ENCODE data around the gene SMAGP.
"Not testable (repeated sequence)": the region's sequence is repeated elsewhere in the genome, so short reads cannot be mapped to it uniquely, and the experiment has no call there.

The SMAGP gene

GRCh38 chr12:51263341-51263740 is 6.9 kb downstream of the SMAGP start:
- no peak for DNase-seq

GRCh38 chr12:51262758-51263177 is 7.4 kb downstream of the SMAGP start:
- DNase-seq: peak; percentile 15

- DNase-seq: not testable (repeated sequence)
Observed at GRCh38 chr12:51259600-51259999, 10.6 kb downstream of the SMAGP start.

- no peak for DNase-seq
Observed at GRCh38 chr12:51254536-51254935, 15.7 kb downstream of the SMAGP start.

GRCh38 chr12:51253276-51253675 is 16.9 kb downstream of the SMAGP start:
- DNase-seq: no peak

- no peak for DNase-seq
Observed at GRCh38 chr12:51247523-51248206, 22.6 kb downstream of the SMAGP start.

- peak; percentile 86 for DNase-seq
Observed at GRCh38 chr12:51246254-51246853, 23.9 kb downstream of the SMAGP start.

GRCh38 chr12:51245476-51246253 is 24.6 kb downstream of the SMAGP start:
- DNase-seq: no peak

- DNase-seq: no peak
Observed at GRCh38 chr12:51244269-51244668, 25.9 kb downstream of the SMAGP start.

GRCh38 chr12:51242876-51243275 is 27.3 kb downstream of the SMAGP start:
- peak; percentile 75 for DNase-seq

GRCh38 chr12:51242120-51242519 is 28.1 kb downstream of the SMAGP start:
- DNase-seq: peak; percentile 61

GRCh38 chr12:51240971-51241370 is 29.2 kb downstream of the SMAGP start:
- no peak for DNase-seq

GRCh38 chr12:51238510-51239334 is 31.5 kb downstream of the SMAGP start, which contains the start of gene DAZAP2:
DAZAP2 (plus strand) TSS chr12:51238826; CDS start chr12:51238908, 82 bp downstream.
- DNase-seq: peak; percentile 97

GRCh38 chr12:51238037-51238509 is 32.1 kb downstream of the SMAGP start:
- DNase-seq: no peak

GRCh38 chr12:51234530-51234929 is 35.7 kb downstream of the SMAGP start:
- no peak for DNase-seq

GRCh38 chr12:51232642-51233041 is 37.6 kb downstream of the SMAGP start:
- no peak for DNase-seq

- no peak for DNase-seq
Observed at GRCh38 chr12:51229116-51229809, 41.0 kb downstream of the SMAGP start.

GRCh38 chr12:51227962-51228361 is 42.3 kb downstream of the SMAGP start:
- DNase-seq: no peak

- not testable (repeated sequence) for DNase-seq
Observed at GRCh38 chr12:51227112-51227511, 43.1 kb downstream of the SMAGP start.

GRCh38 chr12:51225771-51226170 is 44.4 kb downstream of the SMAGP start:
- no peak for DNase-seq

- DNase-seq: no peak
Observed at GRCh38 chr12:51225234-51225633, 45.0 kb downstream of the SMAGP start.

- no peak for DNase-seq
Observed at GRCh38 chr12:51224625-51225024, 45.6 kb downstream of the SMAGP start.

Measured in suppressor macrophage treated with lipopolysaccharide for 4 hours (primary cell).